ENCODE data around the gene PRDM11.

DNA sequence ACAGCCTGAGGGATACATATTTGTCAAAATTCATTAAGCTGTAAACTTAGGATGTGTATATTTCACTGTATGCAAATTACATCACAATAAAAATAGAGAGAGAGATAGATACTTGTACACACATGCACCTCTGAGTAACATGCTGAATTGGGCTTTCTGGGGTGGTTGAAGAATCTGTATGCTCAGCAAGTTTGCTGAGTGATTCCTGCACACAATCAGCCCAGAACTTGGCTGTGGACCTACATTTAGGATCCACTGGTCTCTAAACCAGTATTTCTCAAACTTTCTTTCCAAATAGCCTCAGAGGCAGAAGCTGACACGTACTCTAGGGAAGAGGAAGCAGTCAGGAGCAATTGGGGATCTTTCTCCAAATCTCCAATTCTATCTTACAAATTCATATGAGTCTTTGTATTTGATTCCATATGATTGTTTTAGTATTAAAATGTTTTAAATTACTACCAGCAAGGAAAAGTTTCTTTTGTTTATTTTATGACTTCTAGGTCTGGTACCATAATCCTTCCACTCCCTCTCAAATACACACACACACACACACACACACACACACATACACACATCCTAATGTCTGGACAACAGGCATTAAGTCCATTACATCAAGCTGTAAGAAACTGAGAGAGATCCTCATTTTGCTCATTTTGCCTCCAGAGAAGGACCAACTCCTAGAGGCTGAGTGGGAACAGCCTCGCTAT is 119.7 kb downstream of the PRDM11 start:
- TF ChIP-seq, protein P1, sequence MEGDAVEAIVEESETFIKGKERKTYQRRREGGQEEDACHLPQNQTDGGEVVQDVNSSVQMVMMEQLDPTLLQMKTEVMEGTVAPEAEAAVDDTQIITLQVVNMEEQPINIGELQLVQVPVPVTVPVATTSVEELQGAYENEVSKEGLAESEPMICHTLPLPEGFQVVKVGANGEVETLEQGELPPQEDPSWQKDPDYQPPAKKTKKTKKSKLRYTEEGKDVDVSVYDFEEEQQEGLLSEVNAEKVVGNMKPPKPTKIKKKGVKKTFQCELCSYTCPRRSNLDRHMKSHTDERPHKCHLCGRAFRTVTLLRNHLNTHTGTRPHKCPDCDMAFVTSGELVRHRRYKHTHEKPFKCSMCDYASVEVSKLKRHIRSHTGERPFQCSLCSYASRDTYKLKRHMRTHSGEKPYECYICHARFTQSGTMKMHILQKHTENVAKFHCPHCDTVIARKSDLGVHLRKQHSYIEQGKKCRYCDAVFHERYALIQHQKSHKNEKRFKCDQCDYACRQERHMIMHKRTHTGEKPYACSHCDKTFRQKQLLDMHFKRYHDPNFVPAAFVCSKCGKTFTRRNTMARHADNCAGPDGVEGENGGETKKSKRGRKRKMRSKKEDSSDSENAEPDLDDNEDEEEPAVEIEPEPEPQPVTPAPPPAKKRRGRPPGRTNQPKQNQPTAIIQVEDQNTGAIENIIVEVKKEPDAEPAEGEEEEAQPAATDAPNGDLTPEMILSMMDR (IDR thresholded peaks at IDR 0.05) = no peak
- no peak for TF ChIP-seq POLR2A (IDR thresholded peaks at IDR 0.05)
